Natural killer cell (primary cell): ENCODE measurements around the gene EGFL8. TPM values are rescaled to one million over a fixed set of nuclear protein-coding genes. Genes with fewer than 3 reads are reported as not detected.
"Not testable (repeated sequence)": the region's sequence is repeated elsewhere in the genome, so short reads cannot be mapped to it uniquely, and the experiment has no call there.

ENCODE experiments used
- ATAC-seq, 3 donors: fragments of 150-1000 bp in 2 of 3; fragments of 200-7000 bp in 1 of 3; cut with Tn5 transposase; 1 replicate in 1 of 3; 2 replicates in 2 of 3; pipeline ENCODE4 v1.10.0; 2021; ENCODE audit warnings: mild to moderate bottlenecking in 2 of 3, moderate library complexity in 2 of 3
- DNase-seq, 2 donors: peaks; one replicate each; pipeline versions ENCODE4 v3.0.0 to v3.0.0-alpha.2; 2013 to 2021; ENCODE audit warnings: mixed read lengths in 1 of 2
- H3K27ac ChIP-seq: one replicate; pipeline ENCODE4 v1.5.1; 2013; ENCODE audit warnings: mild to moderate bottlenecking, low read length
- H3K27me3 ChIP-seq: one replicate; pipeline ENCODE4 v1.6.1; 2013; ENCODE audit warnings: low read length; ENCODE audit not compliant: control insufficient read depth, insufficient read depth
- H3K36me3 ChIP-seq: one replicate; pipeline ENCODE4 v1.6.1; 2013; ENCODE audit warnings: low read length; ENCODE audit not compliant: control insufficient read depth, insufficient read depth
- H3K4me1 ChIP-seq: one replicate; pipeline ENCODE4 v1.6.1; 2013; ENCODE audit warnings: low read length; ENCODE audit not compliant: control insufficient read depth, insufficient read depth
- H3K4me3 ChIP-seq: one replicate; pipeline ENCODE4 v1.5.1; 2013; ENCODE audit warnings: low read length
- H3K9me3 ChIP-seq: one replicate; pipeline ENCODE4 v1.6.1; 2013; ENCODE audit warnings: low read length; ENCODE audit not compliant: control insufficient read depth, insufficient read depth
- H3K27ac Mint-ChIP-seq, 2 donors: one replicate each; pipeline ENCODE4 v1.8.0; 2022; ENCODE audit warnings: mild to moderate bottlenecking in 2 of 2, mixed read lengths in 2 of 2, moderate library complexity in 1 of 2
- H3K27me3 Mint-ChIP-seq, 2 donors: one replicate each; pipeline ENCODE4 v1.8.0; 2022; ENCODE audit warnings: low read depth in 2 of 2, mixed read lengths in 2 of 2
- H3K36me3 Mint-ChIP-seq: one replicate; pipeline ENCODE4 v1.8.0; 2022; ENCODE audit warnings: mixed read lengths
- H3K4me1 Mint-ChIP-seq, 2 donors: one replicate each; pipeline ENCODE4 v1.8.0; 2022; ENCODE audit warnings: mixed read lengths in 2 of 2
- H3K4me3 Mint-ChIP-seq: one replicate; pipeline ENCODE4 v1.8.0; 2022; ENCODE audit warnings: mild to moderate bottlenecking, moderate library complexity, mixed read lengths
- H3K9me3 Mint-ChIP-seq, 2 donors: one replicate each; pipeline ENCODE4 v1.8.0; 2022; ENCODE audit warnings: mixed read lengths in 2 of 2
- WGBS: methylation state at CpG from one replicate; pipeline ENCODE4 v1.1.7; 2013; ENCODE audit warnings: missing lambda C conversion rate; ENCODE audit not compliant: insufficient coverage; 5-methylcytosine and 5-hydroxymethylcytosine counted together
- intact Hi-C: fragments of 100-400 bp; cut with micrococcal nuclease; formaldehyde crosslinking; loops from one replicate; pipeline ENCODE4 v1.14.2; 2022
- total RNA-seq, 4 donors: library from RNA; stranded (reverse); fragments of 120-200 nt in 1 of 4; gene quantifications; one replicate each; pipeline versions ENCODE4 v1.2.3 to v1.2.4, GENCODE V29; 2013 to 2022
- TF ChIP-seq, protein P1 (sequence below): fragments of 200-600 bp; IDR thresholded peaks from one replicate; pipeline ENCODE4 v1.8.0; 2022; ENCODE audit warnings: antibody characterized with exemption

EGFL8 gene
- total RNA-seq, 3 donors from 2014 or later (not counting 1 experiment from before 2014, with no cell fraction given), result 18.2 to 22.9 (median 20.1) TPM

DNA sequence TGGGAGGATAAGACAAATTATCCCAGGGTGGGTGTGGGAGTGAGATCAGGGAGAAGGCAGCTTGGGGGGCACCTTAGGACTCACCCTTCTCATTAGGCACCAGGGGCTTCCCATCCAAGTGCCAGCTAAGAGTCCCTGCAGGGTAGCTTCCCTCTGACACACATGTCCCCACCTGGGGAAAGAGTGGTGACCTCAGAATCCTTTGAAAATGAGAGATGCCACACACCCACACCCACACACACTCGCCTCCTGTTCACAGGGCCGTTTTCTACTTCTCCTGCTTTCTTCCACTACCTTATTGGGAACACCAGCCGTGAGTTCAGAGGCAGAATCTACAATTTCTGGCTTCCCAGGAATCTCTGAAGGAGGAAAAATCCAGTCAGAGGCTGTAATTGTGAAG is 18.6 kb downstream of the EGFL8 start:
- WGBS, result 97% methylated on average over 3 of the region's 3 CpGs
- no peak for DNase-seq
- Mint-ChIP-seq H3K4me1 (peaks cover 44 to 63% of the 10 kb centered on the region in 2 donors), H3K36me3 (peaks cover 19% of the 10 kb centered on the region), H3K9me3 (no peaks in the 10 kb centered on the region), H3K27ac (no peak overlapping the region), H3K4me3 (no peak overlapping the region), H3K27me3 (no peaks in the 10 kb centered on the region)
- TF ChIP-seq, protein P1, sequence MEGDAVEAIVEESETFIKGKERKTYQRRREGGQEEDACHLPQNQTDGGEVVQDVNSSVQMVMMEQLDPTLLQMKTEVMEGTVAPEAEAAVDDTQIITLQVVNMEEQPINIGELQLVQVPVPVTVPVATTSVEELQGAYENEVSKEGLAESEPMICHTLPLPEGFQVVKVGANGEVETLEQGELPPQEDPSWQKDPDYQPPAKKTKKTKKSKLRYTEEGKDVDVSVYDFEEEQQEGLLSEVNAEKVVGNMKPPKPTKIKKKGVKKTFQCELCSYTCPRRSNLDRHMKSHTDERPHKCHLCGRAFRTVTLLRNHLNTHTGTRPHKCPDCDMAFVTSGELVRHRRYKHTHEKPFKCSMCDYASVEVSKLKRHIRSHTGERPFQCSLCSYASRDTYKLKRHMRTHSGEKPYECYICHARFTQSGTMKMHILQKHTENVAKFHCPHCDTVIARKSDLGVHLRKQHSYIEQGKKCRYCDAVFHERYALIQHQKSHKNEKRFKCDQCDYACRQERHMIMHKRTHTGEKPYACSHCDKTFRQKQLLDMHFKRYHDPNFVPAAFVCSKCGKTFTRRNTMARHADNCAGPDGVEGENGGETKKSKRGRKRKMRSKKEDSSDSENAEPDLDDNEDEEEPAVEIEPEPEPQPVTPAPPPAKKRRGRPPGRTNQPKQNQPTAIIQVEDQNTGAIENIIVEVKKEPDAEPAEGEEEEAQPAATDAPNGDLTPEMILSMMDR, result no peak
- ATAC-seq, result no peak
- peaks cover 56% of the 10 kb centered on the region for H3K36me3 ChIP-seq
- no peak overlapping the region for H3K4me3 ChIP-seq
- no peak overlapping the region for H3K27ac ChIP-seq
- intact Hi-C loops, result no loop called here
- H3K4me1 ChIP-seq, result peaks cover 36% of the 10 kb centered on the region
- H3K9me3 ChIP-seq, result no peaks in the 10 kb centered on the region
- H3K27me3 ChIP-seq, result no peaks in the 10 kb centered on the region

DNA sequence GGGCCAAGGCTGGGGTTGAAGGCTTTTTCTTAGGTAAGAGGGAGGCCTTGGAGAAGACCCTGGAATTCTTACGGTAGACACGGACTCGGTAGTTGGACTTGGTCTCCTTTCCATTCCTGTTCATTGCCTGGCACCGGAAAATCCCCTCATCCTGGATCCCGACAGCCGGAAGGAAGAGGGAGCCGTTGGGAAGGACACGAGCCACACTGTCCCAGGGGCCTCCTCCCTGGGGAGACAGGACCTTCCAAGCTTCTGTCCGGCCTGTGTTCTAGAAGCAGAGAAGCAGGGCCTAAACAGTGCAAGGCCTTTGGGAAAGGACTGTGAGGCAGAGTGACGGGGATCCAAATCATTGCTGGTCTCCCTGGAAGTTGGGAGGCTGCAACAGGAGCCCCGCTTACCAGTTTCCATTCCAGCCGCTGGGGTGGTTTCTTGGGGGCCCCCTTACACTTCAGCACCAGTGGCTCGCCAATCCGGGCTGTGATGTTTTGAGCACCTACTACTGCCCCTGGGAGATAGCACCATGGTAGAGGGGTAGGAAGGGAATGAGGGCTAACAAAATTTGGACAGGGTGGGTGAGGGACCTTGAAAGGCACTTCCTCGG is 19.2 kb downstream of the EGFL8 start:
- Mint-ChIP-seq H3K4me3 (no peak overlapping the region), H3K4me1 (peaks cover 41 to 60% of the 10 kb centered on the region in 2 donors), H3K27me3 (no peaks in the 10 kb centered on the region), H3K27ac (no peak overlapping the region), H3K9me3 (no peaks in the 10 kb centered on the region), H3K36me3 (peaks cover 19% of the 10 kb centered on the region)
- TF ChIP-seq, protein P1, result no peak
- peaks cover 40% of the 10 kb centered on the region for H3K4me1 ChIP-seq
- H3K27me3 ChIP-seq, result no peaks in the 10 kb centered on the region
- no peak overlapping the region for H3K27ac ChIP-seq
- DNase-seq (no peak), ATAC-seq (no peak)
- WGBS, result 95% methylated on average over 15 of the region's 15 CpGs
- no peak overlapping the region for H3K4me3 ChIP-seq
- intact Hi-C loops, result no loop called here
- no peaks in the 10 kb centered on the region for H3K9me3 ChIP-seq
- H3K36me3 ChIP-seq, result peaks cover 56% of the 10 kb centered on the region

DNA sequence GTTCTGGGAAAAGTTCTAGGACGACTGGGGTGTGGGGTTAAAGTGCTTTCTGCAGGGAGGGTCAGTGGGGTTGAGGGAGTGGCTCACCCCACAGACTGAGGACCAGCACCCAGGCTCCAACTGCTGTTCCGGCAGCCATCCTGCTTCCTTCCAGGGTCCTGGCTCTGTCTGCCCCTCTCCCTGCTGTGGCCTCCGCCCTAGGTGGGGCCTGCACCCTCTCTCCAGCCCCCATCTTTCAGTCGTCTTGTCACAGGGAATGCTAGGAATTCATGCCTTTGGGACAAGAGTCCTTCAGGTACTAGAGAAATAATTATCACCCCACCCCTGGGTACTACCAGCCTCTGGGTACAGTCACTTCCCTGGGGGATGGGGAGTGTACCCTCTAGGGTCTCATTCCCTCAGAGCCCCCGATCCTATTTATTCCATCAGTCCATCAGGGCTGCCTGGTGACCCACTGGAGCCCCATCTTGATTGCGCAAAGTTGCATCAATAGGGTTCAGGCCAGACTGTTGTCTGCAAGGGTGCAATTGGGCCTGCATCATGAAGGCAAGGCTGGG is 19.8 kb downstream of the EGFL8 start, which contains the start of gene AGER:
Gene AGER (minus strand): TSS at position 170 of the 557 bp plus-strand sequence. CDS start 31 bp downstream, at position 139.
- DNase-seq (no peak), ATAC-seq (no peak)
- 93% methylated on average over 6 of the region's 6 CpGs for WGBS
- Mint-ChIP-seq H3K36me3 (peaks cover 19% of the 10 kb centered on the region), H3K4me1 (peaks cover 41 to 60% of the 10 kb centered on the region in 2 donors), H3K9me3 (no peaks in the 10 kb centered on the region), H3K27ac (peak within 1 kb of the TSS; percentile 29 to 49), H3K27me3 (no peaks in the 10 kb centered on the region), H3K4me3 (no peak within 1 kb of the TSS)
- Histone ChIP-seq H3K27me3 (no peaks in the 10 kb centered on the region), H3K36me3 (peaks cover 56% of the 10 kb centered on the region), H3K9me3 (no peaks in the 10 kb centered on the region), H3K27ac (no peak within 1 kb of the TSS), H3K4me3 (no peak within 1 kb of the TSS), H3K4me1 (peaks cover 40% of the 10 kb centered on the region)
- TF ChIP-seq, protein P1, result no peak
- intact Hi-C loops, result no loop called here

DNA sequence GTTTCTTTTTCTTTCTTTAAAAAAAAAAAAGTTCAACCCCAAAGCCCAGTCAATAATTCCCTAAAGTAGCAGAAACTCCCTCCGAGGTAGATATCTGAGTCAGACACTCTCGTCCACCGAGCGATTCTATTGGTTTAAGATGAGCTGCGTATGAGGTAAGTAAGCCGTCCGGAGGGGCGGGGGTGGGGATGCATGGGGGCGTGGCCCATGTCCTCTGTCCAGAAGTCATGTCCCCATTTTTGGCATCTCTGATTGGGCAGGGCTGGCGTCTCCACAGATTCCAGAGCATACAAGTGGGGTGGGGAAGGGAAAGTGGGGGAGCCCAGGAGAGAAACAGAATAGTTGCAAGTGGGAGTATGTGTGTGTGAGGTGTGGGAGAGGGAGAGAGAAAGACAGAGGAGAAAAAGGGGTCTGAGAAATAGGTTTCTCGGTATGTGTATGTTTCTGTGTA is 21.3 kb downstream of the EGFL8 start:
- intact Hi-C loops, H3K27me3 Mint-ChIP-seq, H3K9me3 ChIP-seq, H3K9me3 Mint-ChIP-seq, H3K4me3 ChIP-seq, H3K27me3 ChIP-seq, ATAC-seq: not testable (repeated sequence)
- Histone ChIP-seq H3K36me3 (peaks cover 51% of the 10 kb centered on the region), H3K27ac (peak overlapping the region; percentile 52), H3K4me1 (peaks cover 43% of the 10 kb centered on the region)
- 75% methylated on average over 10 of the region's 11 CpGs for WGBS
- H3K4me1 Mint-ChIP-seq, result peaks cover 36 to 56% of the 10 kb centered on the region in 2 donors
- H3K36me3 Mint-ChIP-seq, result peaks cover 19% of the 10 kb centered on the region
- H3K4me3 Mint-ChIP-seq, result peak overlapping the region; percentile 38
- DNase-seq, result peak in 1 of 2 donors; percentile 78
- H3K27ac Mint-ChIP-seq, result peak overlapping the region; percentile 72 to 79

DNA sequence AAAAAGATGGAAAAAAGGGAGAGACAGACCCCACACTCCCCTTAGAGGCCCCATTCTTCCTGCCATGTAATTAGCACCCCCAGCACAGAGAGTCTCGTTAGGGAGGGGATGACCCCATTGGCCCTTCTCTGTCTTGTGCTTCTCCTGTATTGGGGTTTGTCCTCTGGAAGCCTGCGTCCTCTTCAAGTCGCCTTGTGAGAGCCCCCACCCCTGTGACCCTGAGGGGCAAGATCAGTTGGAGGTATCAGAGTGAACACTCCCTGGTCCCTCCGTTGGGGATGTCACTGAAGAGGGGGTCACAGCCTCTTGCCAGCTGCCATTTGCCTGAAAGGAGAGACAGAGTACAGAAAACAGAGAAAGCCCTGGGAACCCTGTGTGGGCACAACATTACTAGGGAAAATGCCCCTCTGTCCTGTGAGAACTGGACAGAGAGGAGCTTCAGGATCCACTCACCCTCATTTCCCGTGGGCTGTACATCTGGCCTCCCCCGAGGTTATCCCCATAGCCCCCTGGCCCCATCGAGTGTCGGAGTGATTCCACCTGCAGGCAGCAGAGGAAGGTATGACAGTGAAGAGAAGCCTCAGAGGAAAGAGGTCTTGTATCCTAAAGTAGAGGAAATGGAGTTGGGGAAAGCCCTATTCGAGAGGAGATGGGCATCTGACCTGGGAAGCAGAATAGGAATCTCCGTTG is 21.9 kb downstream of the EGFL8 start:
- H3K4me3 Mint-ChIP-seq, result peak overlapping the region; percentile 70
- H3K27ac ChIP-seq, result peak overlapping the region; percentile 52
- H3K27me3 ChIP-seq, H3K9me3 ChIP-seq, DNase-seq, H3K9me3 Mint-ChIP-seq, intact Hi-C loops, H3K4me3 ChIP-seq, ATAC-seq, H3K27me3 Mint-ChIP-seq: not testable (repeated sequence)
- H3K36me3 Mint-ChIP-seq, result peaks cover 19% of the 10 kb centered on the region
- peaks cover 51% of the 10 kb centered on the region for H3K36me3 ChIP-seq
- 81% methylated on average over 10 of the region's 10 CpGs for WGBS
- peaks cover 36 to 59% of the 10 kb centered on the region in 2 donors for H3K4me1 Mint-ChIP-seq
- H3K27ac Mint-ChIP-seq, result peak overlapping the region; percentile 72 to 79
- peaks cover 49% of the 10 kb centered on the region for H3K4me1 ChIP-seq
